A549 (cell line): Measurements from ENCODE around the gene MVB12B. TPM values are rescaled to one million over a fixed set of nuclear protein-coding genes. Genes with fewer than 3 reads are reported as not detected.

ENCODE experiments used
- ATAC-seq, 2 experiments: fragments of 200-7000 bp in 1 of 2; fragments of >200 bp in 1 of 2; cut with Nextera tagmentation in 1 of 2; cut with Tn5 transposase in 1 of 2; 3 replicates each; pipeline versions ENCODE4 v1.8.0 to v1.9.1; 2018 to 2020; ENCODE audit warnings: mild to moderate bottlenecking in 1 of 2, moderate library complexity in 1 of 2
- CTCF ChIA-PET: fragments of 300-600 bp; sonication (Branson Sonifier 250); formaldehyde crosslinking; extraction: SDS; loops from one replicate; lab custom pipeline; 2021; ENCODE audit warnings: antibody characterized with exemption, inconsistent platforms; lab: Yijun Ruan, JAX
- POLR2A ChIA-PET: fragments of 350-600 bp; formaldehyde crosslinking; extraction: SDS; loops from one replicate; lab custom pipeline; 2021; ENCODE audit warnings: antibody characterized with exemption, inconsistent platforms; lab: Yijun Ruan, JAX
- DNase-seq, 2 experiments: peaks; one replicate each; pipeline versions ENCODE4 v3.0.0 to v3.0.0-alpha.2; 2011 to 2016; ENCODE audit warnings: low read depth in 1 of 2, low spot score in 1 of 2
- FAIRE-seq: peaks from 2 replicates; lab custom pipeline; 2011; peaks lifted over from hg19 to GRCh38; lab: Jason Lieb, UNC
- H3K27ac ChIP-seq, 2 experiments: fragments of >200 bp; sonication (Bioruptor Twin); formaldehyde crosslinking; 3 replicates each; pipeline ENCODE4 v1.5.1; 2016 to 2017
- H3K4me1 ChIP-seq: fragments of >200 bp; sonication (Bioruptor Twin); formaldehyde crosslinking; 3 replicates; pipeline ENCODE4 v1.6.1; 2016
- H3K4me2 ChIP-seq: fragments of >200 bp; sonication (Bioruptor Twin); formaldehyde crosslinking; 3 replicates; pipeline ENCODE4 v1.6.1; 2016
- H3K4me3 ChIP-seq: fragments of >200 bp; sonication (Bioruptor Twin); formaldehyde crosslinking; 3 replicates; pipeline ENCODE4 v1.5.1; 2016
- H3K9me3 ChIP-seq: fragments of >200 bp; sonication (Bioruptor Twin); formaldehyde crosslinking; 3 replicates; pipeline ENCODE4 v1.6.1; 2016
- BHLHE40 ChIP-seq: IDR thresholded peaks from 2 replicates; pipeline ENCODE4 v1.6.1; 2012; ENCODE audit warnings: low read depth, low read length, inconsistent platforms
- CBX2 ChIP-seq: fragments of 200-600 bp; sonication (generic); IDR thresholded peaks from 2 replicates; pipeline ENCODE4 v1.6.1; 2016; ENCODE audit warnings: low read depth, mild to moderate bottlenecking, borderline replicate concordance
- CHD2 ChIP-seq: fragments of 150-350 bp; IDR thresholded peaks from 2 replicates; pipeline ENCODE4 v1.6.1; 2014; ENCODE audit warnings: low read length; ENCODE audit not compliant: partially characterized antibody
- CHD4 ChIP-seq: fragments of 200-600 bp; sonication (generic); IDR thresholded peaks from 2 replicates; pipeline ENCODE4 v1.6.1; 2016; ENCODE audit warnings: antibody characterized with exemption, mild to moderate bottlenecking, borderline replicate concordance
- EHF ChIP-seq: fragments of 250-450 bp; sonication (Bioruptor Pico); IDR thresholded peaks from 2 replicates; pipeline ENCODE4 v1.5.0; 2020; ENCODE audit warnings: mild to moderate bottlenecking
- EP300 ChIP-seq, 2 experiments: fragments of >200 bp; sonication (Bioruptor Twin); formaldehyde crosslinking; IDR thresholded peaks; 2 replicates in 1 of 2; 3 replicates in 1 of 2; pipeline ENCODE4 v1.6.1; 2016 to 2017
- ESRRA ChIP-seq: fragments of 150-350 bp; IDR thresholded peaks from 2 replicates; pipeline ENCODE4 v1.6.1; 2014; ENCODE audit warnings: mild to moderate bottlenecking, low read length, borderline replicate concordance
- FOSL2 ChIP-seq, 2 experiments: fragments of 450-650 bp in 1 of 2; fragments of >200 bp in 1 of 2; sonication (Bioruptor Twin) in 1 of 2; formaldehyde crosslinking; IDR thresholded peaks; 2 replicates each; pipeline versions ENCODE4 v1.5.0 to v1.6.1; 2016 to 2020; ENCODE audit warnings: mild to moderate bottlenecking in 1 of 2, moderate library complexity in 1 of 2
- GATA3 ChIP-seq: IDR thresholded peaks from 2 replicates; pipeline ENCODE4 v1.6.1; 2012; ENCODE audit warnings: borderline replicate concordance
- HOXA7 ChIP-seq: fragments of 250-450 bp; sonication (Bioruptor Pico); IDR thresholded peaks from 2 replicates; pipeline ENCODE4 v1.5.0; 2020; ENCODE audit warnings: mild to moderate bottlenecking, moderate library complexity
- MAZ ChIP-seq: fragments of 150-350 bp; IDR thresholded peaks from 2 replicates; pipeline ENCODE4 v1.6.1; 2014; ENCODE audit warnings: antibody characterized with exemption, low read depth, low read length, borderline replicate concordance
- NPAS2 ChIP-seq: fragments of 250-450 bp; sonication (Bioruptor Pico); IDR thresholded peaks from 2 replicates; pipeline ENCODE4 v1.8.0; 2022; ENCODE audit warnings: mild to moderate bottlenecking, moderate library complexity, borderline replicate concordance
- NR3C1 ChIP-seq: fragments of >200 bp; sonication (Bioruptor Twin); formaldehyde crosslinking; IDR thresholded peaks from 3 replicates; pipeline ENCODE4 v1.6.1; 2017
- RAD21 ChIP-seq, 2 experiments: fragments of >200 bp in 1 of 2; sonication (Bioruptor Twin) in 1 of 2; formaldehyde crosslinking in 1 of 2; IDR thresholded peaks in 1 of 2; conservative IDR thresholded peaks in 1 of 2; 2 replicates in 1 of 2; 3 replicates in 1 of 2; pipeline ENCODE4 v1.6.1; 2012 to 2018; ENCODE audit warnings: inconsistent platforms in 1 of 2
- RFX5 ChIP-seq: fragments of 450-650 bp; IDR thresholded peaks from 2 replicates; pipeline ENCODE4 v1.7.1; 2014; ENCODE audit warnings: antibody characterized with exemption, mild to moderate bottlenecking, moderate library complexity
- SREBF2 ChIP-seq: fragments of 450-650 bp; IDR thresholded peaks from 2 replicates; pipeline ENCODE4 v1.6.1; 2014; ENCODE audit warnings: mild to moderate bottlenecking, moderate library complexity
- ZFP36 ChIP-seq: fragments of 450-650 bp; IDR thresholded peaks from 2 replicates; pipeline ENCODE4 v1.6.1; 2014; ENCODE audit warnings: borderline replicate concordance; ENCODE audit not compliant: partially characterized antibody
- WGBS: methylation state at CpG from one replicate; pipeline ENCODE4 v1.1.6; 2017; ENCODE audit errors: missing lambda C conversion rate; 5-methylcytosine and 5-hydroxymethylcytosine counted together
- polyA plus RNA-seq, 4 experiments: library from polyadenylated mRNA; depleted of rRNA in 3 of 4; stranded (reverse); fragments of >200 nt; fragmentation: RNase III in 1 of 4; extraction: RNeasy Plus Mini Kit Qiagen cat#74134 plus additional on column Dnase treatment in 1 of 4; gene quantifications; 2 replicates in 3 of 4; 3 replicates in 1 of 4; pipeline ENCODE4 v1.2.3, GENCODE V29; 2011 to 2017
- TF ChIP-seq, protein P1 (sequence below): fragments of >200 bp; sonication (Bioruptor Twin); formaldehyde crosslinking; IDR thresholded peaks from 2 replicates; pipeline ENCODE4 v1.6.1; 2016
- TF ChIP-seq, protein P2 (sequence below): fragments of >200 bp; sonication (Bioruptor Twin); formaldehyde crosslinking; IDR thresholded peaks from 3 replicates; pipeline ENCODE4 v1.5.1; 2016
- TF ChIP-seq, protein P3 (sequence below): fragments of >200 bp; sonication (Bioruptor Twin); formaldehyde crosslinking; IDR thresholded peaks from 3 replicates; pipeline ENCODE4 v1.6.1; 2016

MVB12B gene
- polyA plus RNA-seq, 2 of the 4 experiments (the other 2 are of a cell fraction): 4.6 to 5.9 TPM

DNA sequence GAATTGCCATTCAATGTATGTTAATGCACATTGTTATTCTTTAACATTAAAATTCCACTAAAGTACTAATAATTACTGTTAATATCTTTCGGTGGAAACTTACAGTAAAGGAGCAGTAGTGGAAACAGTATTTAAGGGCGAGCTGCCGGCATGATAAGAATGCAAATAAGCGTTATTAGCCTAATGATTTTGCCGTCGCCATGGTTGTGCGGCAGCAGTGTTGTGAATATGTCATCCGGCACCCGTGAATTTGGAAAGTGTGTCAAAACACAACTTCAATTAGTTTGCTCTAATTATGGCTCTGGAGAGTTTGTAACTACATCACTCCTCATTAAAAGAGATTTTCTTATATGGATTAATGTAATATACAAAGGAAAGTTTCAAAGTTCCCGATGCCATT is 81.4 kb downstream of the MVB12B start:
- Histone ChIP-seq H3K9me3 (no peaks in the 10 kb centered on the region), H3K4me3 (no peak overlapping the region), H3K4me2 (no peak overlapping the region), H3K27ac (no peak overlapping the region), H3K4me1 (no peaks in the 10 kb centered on the region)
- DNase-seq (no peak), FAIRE-seq (no peak), ATAC-seq (no peak)
- WGBS: 98% methylated on average over 10 of the region's 10 CpGs
- TF ChIP-seq CHD4 (no peak), EP300 (IDR thresholded peaks at IDR 0.05) (no peak), RAD21 (conservative IDR thresholded peaks at IDR 0.05 in 1 of 2, IDR thresholded peaks at IDR 0.05 in 1 of 2) (no peak), ESRRA (no peak), CBX2 (no peak), RFX5 (no peak), GATA3 (no peak)
- TF ChIP-seq, protein P1, sequence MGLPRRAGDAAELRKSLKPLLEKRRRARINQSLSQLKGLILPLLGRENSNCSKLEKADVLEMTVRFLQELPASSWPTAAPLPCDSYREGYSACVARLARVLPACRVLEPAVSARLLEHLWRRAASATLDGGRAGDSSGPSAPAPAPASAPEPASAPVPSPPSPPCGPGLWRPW: no peak
- ChIA-PET POLR2A (no interaction called here), CTCF (interaction anchor here (0.8 to 1.8 kb wide), 3 partner anchors 10 to 83 kb away, joined by 3 to 18 read pairs (median 5); no protein-coding TSS in a partner anchor)

DNA sequence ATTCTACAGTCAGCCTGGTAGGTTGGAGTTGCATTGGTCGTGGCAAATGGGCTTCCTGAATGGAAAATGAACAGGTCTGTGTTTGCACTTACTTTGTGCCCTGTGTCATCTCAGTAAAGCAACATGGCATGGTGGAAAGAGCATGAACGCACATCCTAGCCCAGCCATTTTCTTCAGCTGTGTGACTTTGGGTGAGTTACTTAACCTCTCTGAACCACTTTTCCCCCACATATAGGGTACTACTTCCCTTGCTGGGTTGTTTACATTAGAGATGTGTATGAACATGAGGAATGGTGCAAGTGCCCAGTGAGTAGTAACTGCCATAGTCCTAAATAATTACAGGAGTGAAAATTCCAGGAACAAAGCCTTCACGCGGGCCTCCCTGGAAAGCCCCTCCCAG is 83.6 kb downstream of the MVB12B start:
- FAIRE-seq (no peak), ATAC-seq (no peak), DNase-seq (no peak)
- H3K4me3 ChIP-seq: no peak overlapping the region
- H3K9me3 ChIP-seq: no peaks in the 10 kb centered on the region
- POLR2A ChIA-PET: no interaction called here
- H3K4me2 ChIP-seq: no peak overlapping the region
- H3K27ac ChIP-seq: no peak overlapping the region
- no peaks in the 10 kb centered on the region for H3K4me1 ChIP-seq
- CTCF ChIA-PET: interaction anchor here (1.2 kb wide), 1 partner anchor 12 kb away, joined by 7 read pairs; no protein-coding TSS in a partner anchor
- TF ChIP-seq NR3C1: no peak
- TF ChIP-seq, protein P2, sequence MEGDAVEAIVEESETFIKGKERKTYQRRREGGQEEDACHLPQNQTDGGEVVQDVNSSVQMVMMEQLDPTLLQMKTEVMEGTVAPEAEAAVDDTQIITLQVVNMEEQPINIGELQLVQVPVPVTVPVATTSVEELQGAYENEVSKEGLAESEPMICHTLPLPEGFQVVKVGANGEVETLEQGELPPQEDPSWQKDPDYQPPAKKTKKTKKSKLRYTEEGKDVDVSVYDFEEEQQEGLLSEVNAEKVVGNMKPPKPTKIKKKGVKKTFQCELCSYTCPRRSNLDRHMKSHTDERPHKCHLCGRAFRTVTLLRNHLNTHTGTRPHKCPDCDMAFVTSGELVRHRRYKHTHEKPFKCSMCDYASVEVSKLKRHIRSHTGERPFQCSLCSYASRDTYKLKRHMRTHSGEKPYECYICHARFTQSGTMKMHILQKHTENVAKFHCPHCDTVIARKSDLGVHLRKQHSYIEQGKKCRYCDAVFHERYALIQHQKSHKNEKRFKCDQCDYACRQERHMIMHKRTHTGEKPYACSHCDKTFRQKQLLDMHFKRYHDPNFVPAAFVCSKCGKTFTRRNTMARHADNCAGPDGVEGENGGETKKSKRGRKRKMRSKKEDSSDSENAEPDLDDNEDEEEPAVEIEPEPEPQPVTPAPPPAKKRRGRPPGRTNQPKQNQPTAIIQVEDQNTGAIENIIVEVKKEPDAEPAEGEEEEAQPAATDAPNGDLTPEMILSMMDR: no peak
- TF ChIP-seq FOSL2 (IDR thresholded peaks at IDR 0.05): no peak
- TF ChIP-seq FOSL2 (CRISPR knock-in tag; IDR thresholded peaks at IDR 0.05): no peak
- 90% methylated on average over 4 of the region's 4 CpGs for WGBS

DNA sequence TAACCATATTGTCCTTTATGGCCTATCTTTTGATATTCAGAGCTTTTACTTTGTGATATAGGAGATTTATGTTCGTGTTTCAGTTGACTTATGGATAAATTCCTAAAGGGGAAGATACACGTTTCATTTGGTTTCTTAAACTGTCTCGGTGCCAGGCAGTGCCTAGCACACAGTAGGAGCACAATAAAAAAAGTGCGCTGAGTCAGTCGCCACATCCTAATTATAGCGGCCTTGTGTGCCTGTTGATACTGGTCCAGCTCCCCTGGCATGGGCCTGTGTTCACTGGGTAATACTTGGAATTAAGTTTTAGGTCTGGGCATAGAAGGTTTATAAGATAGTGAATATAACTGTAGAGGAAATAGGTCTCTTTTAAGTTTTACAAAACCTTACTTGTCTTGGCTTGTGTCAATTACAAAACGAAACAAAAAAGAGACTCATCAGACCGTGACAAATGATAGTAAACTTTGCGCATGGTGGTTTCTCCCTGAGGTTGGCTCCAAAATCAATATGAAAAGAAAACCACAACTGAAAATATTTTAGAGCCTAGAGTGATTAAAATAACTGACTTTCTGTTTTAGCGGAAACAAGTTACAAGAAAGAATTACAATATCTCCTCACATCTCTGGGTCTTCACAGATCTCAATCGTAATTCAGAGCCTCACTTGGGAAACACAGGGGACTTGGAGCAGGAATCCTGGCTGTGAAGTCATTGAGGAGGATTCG is 84.8 kb downstream of the MVB12B start:
- H3K9me3 ChIP-seq: no peaks in the 10 kb centered on the region
- TF ChIP-seq MAZ (no peak), FOSL2 (IDR thresholded peaks at IDR 0.05) (no peak), FOSL2 (CRISPR knock-in tag; IDR thresholded peaks at IDR 0.05) (no peak), EP300 (IDR thresholded peaks at IDR 0.05) (no peak), HOXA7 (CRISPR knock-in tag) (no peak), CHD2 (no peak), ZFP36 (no peak), SREBF2 (no peak), NPAS2 (CRISPR knock-in tag) (no peak), CHD4 (no peak), BHLHE40 (no peak), EHF (no peak), GATA3 (no peak), RAD21 (conservative IDR thresholded peaks at IDR 0.05 in 1 of 2, IDR thresholded peaks at IDR 0.05 in 1 of 2) (no peak)
- TF ChIP-seq, protein P3, sequence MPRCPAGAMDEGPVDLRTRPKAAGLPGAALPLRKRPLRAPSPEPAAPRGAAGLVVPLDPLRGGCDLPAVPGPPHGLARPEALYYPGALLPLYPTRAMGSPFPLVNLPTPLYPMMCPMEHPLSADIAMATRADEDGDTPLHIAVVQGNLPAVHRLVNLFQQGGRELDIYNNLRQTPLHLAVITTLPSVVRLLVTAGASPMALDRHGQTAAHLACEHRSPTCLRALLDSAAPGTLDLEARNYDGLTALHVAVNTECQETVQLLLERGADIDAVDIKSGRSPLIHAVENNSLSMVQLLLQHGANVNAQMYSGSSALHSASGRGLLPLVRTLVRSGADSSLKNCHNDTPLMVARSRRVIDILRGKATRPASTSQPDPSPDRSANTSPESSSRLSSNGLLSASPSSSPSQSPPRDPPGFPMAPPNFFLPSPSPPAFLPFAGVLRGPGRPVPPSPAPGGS: no peak
- TF ChIP-seq, protein P1: no peak
- H3K4me2 ChIP-seq: no peak overlapping the region
- ChIA-PET POLR2A (no interaction called here), CTCF (interaction anchor here (0.7 to 1.2 kb wide), 3 partner anchors 13 to 109 kb away, joined by 3 to 7 read pairs (median 4); no protein-coding TSS in a partner anchor)
- WGBS: 89% methylated on average over 12 of the region's 12 CpGs
- no peak for DNase-seq
- H3K4me3 ChIP-seq: no peak overlapping the region
- H3K4me1 ChIP-seq: no peaks in the 10 kb centered on the region
- H3K27ac ChIP-seq: no peak overlapping the region
- FAIRE-seq: no peak
- ATAC-seq: no peak
